NCI-H510A (cell line): ENCODE data around the gene MAD1L1.
A peak's percentile ranks its signal among the peaks of the same experiment; 100 is the strongest.

Experiments
- DNase-seq: peaks from one replicate; lab custom pipeline; 2025; lab: John Stamatoyannopoulos, UW

The MAD1L1 gene

DNA sequence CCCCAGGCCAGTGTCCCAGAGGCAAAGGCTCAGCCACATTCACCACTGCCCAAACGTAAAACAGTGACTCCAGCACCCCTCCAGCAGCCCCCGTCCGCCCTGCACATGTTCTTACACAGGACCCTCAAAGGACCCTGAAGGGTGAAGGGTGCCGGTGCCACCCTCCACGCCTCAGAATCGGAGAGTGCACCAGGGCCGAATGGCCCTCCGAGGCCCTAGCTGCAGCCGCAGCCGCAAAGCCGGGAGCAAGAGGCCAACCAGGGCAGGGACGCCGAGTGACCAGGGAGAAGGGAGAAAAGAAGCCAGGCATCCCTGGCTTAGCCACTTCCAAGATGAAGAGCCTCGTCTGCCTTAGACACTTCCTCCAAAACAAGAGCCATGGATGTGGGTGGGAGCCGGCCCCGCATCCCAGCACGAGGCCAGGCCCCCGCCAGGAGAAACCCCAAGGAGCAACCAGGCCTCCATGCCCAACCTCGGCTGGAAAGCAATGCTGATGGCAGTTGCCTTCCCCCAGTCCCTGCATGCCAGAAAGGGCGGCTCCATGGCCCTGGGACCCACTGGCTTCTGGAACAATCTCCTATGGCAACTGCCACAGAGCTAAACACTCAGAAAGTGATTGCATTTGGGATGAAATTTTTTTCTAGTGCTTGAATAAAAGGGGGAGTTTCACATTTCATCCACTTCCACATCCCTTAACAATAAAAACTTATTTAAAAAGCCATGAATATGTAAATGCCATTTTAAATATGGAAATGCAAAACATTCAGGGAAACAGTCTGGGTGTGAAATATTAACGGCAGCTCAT lies 92.3 kb downstream of the MAD1L1 start:
- no peak for DNase-seq

DNA sequence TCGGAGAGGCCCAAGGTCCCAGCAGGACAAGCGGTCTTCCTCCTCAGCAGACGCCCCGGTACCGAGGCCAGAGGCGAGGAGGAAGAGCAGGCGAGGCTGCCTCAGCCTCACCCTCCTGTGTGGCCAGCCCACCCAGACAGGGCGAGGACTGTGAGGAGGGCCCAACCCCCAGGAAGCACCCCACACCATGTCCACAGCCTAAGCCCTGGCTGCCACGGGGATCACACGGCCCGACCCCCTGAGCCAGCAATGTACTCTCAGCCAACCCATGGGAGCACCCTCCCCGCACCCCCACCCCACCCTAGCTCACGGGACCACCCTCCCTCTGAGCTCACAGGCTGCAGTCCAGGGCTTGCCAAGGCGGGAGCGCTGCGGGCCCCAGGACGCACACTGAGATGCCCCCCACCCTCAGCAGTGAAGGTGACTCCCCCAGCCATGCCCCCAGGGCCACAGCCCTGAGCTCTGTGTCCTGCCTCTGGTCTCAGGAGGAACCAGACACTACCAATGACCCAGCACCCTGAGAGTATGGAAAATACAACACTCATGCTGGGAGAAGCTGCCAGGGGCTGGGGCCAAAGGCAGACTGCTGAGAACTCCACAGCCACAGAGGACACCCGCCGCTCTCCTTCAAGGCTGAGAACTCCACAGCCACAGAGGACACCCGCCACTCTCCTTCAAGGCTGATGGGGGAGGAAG lies 93.6 kb downstream of the MAD1L1 start:
- no peak for DNase-seq

DNA sequence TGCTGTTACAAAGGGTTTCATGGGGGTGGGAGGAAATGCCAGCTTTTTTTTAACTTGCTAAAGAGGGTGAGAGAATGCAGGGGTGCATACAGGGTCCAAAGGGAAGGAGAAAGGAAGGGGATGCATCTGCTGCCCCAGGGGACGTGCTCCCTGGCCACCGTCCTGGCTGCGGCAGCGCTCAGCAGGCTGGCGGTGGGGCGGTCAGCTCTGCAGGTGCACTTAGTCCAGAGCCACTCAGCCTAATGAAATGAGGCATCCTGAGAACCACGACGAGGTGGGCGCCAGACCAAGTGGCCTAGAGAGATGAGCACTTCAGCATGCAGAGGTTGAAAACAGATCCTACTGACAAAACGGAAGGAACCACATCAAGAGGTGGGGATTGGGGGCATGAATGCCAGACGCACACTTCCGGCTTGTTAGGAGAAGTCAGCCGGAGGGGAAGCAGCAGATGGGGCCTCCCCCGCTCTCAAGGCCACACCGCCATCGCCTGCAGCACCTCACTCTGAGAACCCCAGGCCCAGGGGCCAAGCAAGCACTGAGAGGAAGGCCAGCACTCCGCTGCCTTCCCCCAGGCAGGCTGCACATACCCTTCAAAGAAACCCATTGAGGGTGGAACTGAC lies 94.5 kb downstream of the MAD1L1 start:
- no peak for DNase-seq

DNA sequence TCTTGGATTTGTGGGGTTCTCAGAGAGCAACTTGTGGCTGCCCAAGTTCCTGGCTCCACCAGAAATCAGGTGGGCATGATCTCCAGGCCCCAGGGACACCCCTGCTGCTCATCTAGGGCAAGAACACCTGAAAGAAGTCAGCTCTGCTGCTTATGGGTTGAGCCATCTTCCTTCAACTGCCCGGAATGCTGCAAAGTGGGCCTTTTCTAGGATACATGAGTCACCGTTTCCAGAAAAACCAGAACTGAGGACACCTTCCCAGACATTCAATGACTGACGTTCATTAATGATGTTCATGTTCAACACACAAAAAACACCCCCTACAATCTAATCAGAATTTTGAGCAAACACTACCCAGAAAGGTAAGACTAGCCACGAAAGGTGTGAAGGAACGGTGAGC lies 98.0 kb downstream of the MAD1L1 start:
- DNase-seq, result no peak

DNA sequence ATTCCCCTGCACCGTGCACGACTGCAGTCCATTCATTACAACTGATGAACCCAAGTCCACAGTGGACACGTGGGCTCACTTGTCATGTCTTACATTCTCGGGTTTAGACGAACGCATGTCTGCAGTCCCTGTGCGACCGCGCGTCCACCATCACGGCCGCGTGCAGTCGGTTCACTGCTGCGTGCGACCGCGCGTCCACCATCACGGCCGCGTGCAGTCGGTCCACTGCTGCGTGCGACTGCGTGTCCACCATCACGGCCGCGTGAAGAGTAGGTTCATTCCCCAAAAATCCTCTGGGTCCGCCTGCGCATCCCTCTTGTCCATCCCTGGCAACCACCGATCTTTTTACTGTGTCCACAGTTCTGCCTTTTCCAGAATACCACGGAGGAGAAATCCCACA lies 100.5 kb downstream of the MAD1L1 start:
- DNase-seq, result no peak

DNA sequence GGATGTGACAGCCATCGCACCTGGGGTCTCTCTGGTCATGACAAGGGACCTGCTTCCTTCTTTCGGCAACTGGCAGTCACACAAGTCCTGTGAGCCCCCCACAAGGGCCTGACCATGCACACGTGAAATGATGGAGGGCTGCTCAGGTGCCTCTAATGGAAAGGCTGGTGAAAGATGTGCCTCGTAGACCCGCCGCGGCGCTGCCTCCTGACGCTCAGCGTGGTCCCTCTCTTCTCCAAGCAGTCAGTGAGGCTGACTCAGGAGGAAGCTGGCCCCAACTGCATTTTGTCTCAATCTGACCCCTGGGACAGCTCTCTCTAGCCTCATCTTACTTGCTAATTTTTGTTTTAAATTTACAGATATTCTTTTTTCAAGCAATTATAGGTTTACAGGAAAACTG lies 100.9 kb downstream of the MAD1L1 start:
- no peak for DNase-seq

DNA sequence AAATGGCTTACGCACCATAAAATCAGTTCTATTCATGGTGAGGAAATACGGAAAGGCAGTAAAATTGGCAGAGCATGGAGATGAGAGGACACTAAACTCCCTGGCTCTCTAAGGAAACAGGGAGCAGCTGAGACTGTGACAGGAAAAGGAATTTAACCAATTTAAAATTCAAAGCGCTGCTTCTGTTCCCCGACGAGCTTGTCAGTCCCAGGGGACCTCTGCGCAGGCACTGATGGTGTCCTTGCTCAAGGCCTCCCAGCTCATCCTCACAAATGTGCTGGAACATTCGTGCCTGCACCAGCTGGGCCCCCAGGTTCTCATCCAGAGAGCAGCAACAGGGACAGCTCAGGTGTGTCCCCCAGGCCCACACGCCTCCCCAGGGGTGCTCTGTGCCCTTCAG lies 101.4 kb downstream of the MAD1L1 start:
- DNase-seq, result no peak

DNA sequence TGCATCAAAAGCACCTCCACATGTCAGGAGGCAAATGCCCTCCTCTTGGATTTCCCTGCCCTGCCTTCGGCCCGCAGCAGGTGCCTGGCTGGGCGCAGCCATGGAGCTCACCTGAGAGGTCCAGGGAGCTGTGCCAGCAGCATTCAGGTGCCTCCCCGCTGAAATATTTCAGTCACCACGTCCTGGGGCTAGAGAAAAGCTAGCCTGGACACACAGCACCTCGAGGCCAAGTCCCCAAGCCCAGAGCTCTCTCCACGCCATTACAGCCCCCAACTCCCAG lies 102.7 kb downstream of the MAD1L1 start:
- DNase-seq, result no peak

DNA sequence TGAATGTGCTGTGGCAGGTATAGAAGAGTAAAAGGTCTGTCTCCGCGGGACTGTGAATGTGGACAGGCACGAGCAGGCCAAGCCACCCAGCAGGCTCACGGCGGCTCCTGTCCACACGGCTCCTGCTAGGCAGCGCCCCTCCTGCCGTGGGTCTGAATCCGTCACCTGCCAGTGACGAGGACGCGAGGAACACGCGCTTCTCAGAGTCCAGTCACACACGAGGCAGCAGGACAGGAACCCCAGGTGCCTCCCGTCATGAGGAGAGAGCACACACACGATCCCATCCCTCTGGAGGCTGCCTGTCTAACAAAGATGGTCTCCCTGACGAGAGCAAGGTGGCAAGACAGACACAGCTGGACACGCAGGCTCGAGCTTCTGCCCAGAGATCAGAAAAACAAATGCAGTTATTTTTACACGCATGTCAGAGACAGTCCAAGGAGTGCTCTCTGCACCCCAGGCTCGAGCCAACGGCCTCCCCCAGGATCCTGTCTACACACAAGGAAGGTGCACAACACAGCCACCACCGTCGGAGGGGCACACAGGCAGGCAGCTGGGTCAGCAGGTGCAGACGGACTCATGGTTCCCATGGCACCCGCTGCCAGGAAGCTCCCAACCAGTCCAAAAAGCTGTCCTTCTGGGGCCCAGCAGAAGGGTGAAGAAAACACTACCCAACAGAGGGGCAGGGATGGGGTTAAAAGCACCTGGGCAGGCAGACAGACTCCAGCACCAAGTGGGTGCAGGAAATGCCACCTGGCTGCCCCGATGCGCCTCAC lies 103.2 kb downstream of the MAD1L1 start:
- peak; percentile 91 for DNase-seq

DNA sequence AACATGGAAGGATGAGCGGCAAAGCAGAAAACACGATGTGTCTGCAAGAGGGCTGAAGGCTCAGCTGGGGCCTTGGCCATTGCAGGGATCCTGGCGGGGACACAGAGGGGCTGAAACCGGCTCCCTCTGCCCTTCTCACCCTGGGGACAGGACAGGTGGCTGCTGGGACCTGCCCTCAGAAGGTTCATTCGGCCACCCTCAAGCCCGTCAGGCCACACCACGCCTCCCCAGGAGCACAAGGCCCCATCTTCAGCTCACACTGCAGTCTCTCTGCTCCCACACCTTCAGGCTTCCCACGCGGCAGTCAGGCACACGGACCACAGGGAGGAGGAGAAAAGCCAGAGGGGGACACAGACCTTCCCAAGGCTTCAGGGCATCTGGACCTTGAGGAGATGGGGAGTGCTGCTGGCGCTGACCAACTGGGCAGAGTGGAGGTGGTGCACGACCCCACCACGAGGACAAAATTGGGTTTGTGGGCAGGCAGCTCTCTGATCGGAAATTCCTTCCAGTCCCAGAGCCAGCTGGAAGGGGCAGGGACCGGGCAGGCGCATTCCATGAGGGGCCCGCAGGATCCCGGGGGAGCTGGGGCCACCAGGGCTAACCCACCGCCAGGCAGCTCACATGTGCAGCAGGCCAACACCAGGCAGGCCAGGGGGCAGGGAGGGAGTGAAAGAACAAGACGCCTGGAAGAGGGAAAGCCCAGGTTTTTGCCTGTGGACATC lies 104.0 kb downstream of the MAD1L1 start:
- no peak for DNase-seq

DNA sequence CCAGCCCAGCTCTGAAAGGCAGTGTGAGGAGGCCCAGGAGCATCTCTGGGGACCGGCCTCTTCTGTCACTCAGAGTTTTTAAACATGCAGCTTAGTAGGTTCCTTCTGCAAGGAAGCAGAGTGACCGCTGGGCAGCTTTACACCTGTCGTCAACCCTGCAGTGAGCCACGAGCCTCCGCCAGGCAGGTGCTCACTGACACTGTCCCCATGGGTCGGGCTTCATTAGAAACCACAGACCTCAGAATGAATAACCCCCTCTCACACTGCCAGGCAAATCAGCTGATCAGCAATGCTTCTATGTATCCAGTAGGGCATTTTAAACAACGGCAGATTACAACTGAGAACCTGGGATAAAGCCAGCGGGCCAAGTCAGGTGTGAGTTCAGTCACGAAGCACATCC lies 106.1 kb downstream of the MAD1L1 start:
- DNase-seq, result no peak

DNA sequence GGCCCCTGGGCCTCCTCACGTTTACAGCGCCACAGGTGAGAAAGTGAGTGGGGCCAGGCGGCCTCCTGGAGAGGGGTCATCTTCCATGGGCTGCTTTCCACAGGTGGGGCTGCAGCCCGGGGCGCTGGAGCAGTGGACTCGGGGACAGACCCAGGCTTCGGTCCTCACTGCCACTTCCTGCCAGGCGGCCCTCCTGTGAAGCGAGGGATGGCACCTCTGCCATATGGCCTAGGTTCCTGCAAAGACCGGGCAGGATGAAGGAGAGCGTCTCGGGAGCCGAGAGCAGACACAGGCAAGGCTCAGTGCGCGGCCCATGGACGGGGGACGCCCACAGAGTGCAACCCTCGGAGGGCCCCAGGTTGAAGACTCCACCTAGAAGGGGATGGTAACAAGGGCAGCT lies 106.8 kb downstream of the MAD1L1 start:
- no peak for DNase-seq

DNA sequence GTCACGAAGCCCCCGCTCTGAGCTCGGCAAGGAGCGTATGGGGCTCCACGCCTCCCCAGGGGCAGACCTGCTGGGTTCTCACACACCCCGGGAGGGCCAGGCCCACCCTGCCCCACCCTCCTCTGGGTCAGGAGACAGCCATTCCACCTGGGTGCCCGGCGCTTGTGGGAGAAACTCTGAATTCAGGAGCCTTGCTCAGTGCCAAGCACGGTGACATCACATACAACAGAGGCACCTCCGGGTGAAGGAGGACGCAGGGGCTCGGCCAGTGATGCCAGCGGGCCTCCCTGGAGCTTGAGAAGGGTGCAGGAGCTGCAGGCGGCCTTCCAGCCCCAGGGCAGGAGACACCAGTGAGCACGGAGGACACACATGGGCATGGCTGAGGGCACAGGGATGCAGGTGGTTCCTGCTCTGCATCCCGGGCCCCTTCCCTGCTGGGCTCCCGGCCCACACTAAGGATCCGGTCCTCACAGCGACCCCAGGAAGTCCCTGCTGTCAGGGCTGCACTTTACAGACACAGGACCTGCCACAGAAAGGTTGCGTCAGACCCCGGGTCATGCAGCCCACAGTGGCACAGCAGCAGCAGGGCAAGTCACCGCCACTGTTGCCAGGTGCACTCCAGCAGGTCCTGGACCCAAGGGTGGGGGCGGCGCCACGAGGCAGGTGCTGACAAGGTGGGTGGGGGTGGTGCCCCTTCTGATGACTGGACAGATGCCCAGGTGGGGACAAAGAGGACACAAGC lies 108.0 kb downstream of the MAD1L1 start:
- peak; percentile 85 for DNase-seq

DNA sequence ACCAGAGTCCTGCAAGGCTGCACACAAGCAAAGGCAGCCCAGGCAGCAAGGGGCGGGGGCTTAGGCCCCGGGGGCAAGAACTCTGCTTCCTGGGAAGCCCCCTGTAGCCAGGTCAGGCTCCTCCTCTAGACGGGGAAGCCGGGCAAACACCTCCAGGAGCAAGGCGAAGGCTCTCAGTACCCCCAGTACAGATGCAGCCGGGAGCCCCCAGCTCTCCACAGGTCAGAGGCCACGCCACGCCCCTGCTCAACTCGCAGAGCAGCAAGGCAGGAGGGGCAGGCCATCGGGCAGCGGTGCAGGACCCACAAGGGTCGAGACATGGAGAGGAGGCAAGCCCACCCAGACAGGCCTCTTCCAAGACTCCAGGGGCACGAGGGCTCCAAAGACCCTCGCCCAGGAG lies 108.8 kb downstream of the MAD1L1 start:
- DNase-seq, result no peak

DNA sequence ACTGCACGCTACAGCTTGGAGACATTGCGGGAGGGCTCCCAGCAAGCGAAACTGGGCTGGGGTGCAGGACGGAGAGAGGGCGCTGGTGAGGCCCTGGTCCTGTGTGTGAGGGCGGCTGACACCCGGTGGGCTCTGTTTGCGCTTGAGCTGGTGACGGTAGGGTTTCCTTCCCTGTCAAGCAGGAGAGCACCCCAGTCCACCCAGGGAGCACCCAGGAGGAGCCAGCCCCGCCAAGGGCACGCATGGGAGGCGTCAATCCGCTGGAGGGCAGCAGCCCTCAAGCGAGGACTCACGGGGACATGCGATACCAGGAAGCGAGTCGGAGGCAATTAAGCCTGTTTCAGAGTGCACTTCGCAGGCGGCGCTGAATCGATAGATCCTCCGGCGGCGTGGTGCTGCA lies 109.4 kb downstream of the MAD1L1 start:
- peak; percentile 95 for DNase-seq

DNA sequence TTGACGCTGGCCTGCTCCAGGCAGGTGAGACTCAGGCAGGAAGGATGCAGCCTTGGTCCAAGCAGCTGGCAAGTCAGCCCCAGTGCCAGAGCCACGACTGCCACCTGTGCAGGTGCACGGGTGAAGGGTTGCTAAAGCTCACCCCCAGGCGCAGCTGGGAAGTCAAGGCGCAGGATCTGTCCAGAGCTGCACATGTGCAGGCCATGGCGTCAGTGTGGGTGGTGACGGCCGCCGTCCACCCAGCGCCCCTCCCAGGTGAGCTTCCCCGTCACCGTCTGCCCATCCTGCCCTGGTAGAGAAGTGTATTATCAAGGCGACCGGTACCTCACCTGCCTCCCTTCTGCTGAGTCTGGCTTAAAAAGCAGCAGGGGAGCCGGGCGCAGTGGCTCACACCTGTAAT lies 110.1 kb downstream of the MAD1L1 start:
- DNase-seq, result no peak

DNA sequence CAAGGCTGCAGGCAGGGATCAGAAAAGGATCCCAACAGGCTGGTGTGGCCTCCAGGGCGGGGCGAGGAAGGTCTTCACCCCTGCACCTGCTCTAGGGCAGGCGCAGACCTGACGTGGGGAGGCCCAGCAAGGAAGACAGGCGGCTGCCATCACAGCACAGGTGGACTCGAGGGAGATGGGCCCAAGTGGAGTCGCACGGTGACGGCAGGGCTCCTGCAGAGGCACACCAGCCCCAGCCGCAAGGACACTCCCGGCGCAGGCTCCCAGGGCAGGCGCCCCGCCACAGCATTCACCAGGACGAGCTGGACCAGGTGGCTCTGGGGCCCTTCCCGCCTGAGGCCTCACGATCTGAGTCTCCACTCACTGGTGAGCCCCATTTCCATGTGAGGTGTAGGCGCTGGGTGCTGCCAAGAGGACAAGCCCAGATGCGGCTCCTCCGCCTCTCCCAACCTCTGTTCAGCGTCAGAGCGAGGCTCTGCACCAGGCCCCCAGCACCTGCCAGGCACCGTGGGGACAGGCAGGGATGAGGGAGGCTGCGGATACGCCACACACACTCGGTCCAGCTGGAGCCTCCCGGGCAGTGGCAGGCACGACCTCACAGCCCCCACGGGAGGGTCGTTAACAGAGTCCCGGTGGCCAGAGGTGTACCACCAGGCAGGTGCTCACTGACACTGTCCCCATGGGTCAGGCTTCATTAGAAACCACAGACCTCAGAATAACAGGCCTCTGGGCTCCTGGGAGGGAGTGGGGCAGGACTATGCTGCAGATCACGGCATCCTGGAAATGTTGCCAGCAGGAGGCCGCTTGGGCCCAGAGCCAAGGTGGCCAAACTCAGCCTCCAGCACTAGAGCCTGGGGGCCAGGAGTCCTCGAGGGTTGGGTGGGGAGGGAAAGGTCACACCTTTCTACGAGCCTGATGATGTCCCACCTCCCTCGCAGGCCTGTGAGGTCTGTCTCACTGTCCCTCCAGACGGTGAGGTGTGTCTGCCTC lies 111.6 kb downstream of the MAD1L1 start:
- DNase-seq, result no peak

DNA sequence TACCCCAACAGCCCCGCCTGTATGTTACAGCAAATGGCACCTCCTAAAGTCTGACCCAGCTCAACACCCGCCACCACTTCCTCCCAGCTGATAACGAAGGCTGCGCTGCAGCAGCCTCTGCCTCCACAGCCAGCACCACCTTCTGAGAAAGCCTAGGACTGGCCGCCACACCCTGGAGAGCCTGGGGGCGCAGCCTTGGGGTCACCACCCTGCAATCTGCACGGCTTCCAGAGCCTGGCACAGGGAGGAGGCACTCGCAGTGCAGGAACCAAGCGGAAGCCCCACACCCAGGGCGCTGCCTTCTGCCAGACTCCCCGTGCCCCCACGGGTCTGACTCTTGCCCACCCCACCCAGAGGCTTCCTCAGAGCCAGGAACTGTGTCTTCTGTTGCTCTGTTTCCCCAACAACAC lies 112.5 kb downstream of the MAD1L1 start:
- no peak for DNase-seq

DNA sequence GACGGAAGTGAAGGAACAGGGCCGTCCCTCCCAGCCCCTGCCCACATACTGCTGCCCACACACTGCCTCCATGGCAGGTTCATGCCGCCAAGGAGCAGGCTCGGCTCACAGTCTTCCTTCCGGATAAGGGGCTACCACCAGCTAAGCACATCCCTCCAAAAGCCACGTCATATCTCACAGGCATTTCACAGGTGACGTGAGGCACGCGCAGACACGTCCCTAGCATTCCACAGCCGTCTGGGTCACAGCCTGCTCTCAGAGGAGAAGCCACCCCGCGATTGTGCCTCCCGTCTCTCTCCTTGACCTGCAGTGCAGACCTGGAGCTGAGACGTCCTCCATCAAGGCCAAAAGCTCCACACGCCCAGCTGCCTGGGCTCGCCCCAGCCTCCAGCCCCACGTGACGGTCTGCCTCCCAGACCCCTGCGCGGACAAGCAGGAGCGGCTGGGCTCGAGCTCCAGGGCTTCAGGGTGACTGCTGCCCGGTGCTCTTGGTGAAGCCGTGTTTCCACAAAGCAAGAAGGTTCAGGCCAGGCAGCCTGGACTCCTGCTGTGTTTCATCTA lies 114.0 kb downstream of the MAD1L1 start:
- no peak for DNase-seq

DNA sequence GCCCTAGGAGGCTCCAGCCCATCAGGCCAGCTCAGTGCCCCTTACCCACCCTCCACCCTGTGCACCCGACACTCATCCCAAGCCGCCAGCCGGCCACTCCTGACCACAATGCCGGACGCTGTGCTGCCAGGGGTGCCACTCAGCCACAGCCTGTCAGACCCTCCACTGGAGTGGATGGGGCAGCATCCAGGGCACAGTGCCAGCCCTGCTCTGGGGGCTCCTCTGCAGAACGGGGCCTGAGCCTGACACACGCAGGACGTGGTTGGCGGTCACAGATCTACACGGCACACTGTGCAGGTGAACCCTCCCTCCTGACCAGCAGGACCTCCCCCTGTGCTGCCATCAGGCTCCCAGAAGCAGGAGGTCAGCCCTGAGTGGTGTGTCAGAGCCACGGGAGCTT lies 114.7 kb downstream of the MAD1L1 start:
- no peak for DNase-seq
